ENCODE measurements around the gene HDHD5. TPM values are rescaled to one million over a fixed set of nuclear protein-coding genes. Genes with fewer than 3 reads are reported as not detected.
"Not testable (repeated sequence)": the region's sequence is repeated elsewhere in the genome, so short reads cannot be mapped to it uniquely, and the experiment has no call there.

The HDHD5 gene
- total RNA-seq, 1 donor from 2014 or later = 52.6 TPM

- Histone ChIP-seq H3K4me1 (peaks cover 75% of the 10 kb centered on the region), H3K9me3 (replicated peaks) (no peaks in the 10 kb centered on the region), H3K27ac (replicated peaks) (no peak overlapping the region), H3K27me3 (ENCODE audit: low read depth) (no peaks in the 10 kb centered on the region), H3K36me3 (no peaks in the 10 kb centered on the region), H3K4me3 (no peak overlapping the region)
- DNase-seq = no peak
- no peak for TF ChIP-seq CTCF (IDR thresholded peaks at IDR 0.05; ENCODE audit: borderline replicate concordance)
- intact Hi-C loops (cut with micrococcal nuclease) = no loop called here
Measured at GRCh38 chr22:17155941-17156340, 3.1 kb downstream of the HDHD5 start.

- TF ChIP-seq CTCF (IDR thresholded peaks at IDR 0.05; ENCODE audit: borderline replicate concordance) = no peak
- H3K27me3 ChIP-seq (ENCODE audit: low read depth) = no peaks in the 10 kb centered on the region
- H3K4me1 ChIP-seq = peaks cover 71% of the 10 kb centered on the region
- no peak for DNase-seq
- intact Hi-C loops (cut with micrococcal nuclease) = no loop called here
- no peak overlapping the region for H3K4me3 ChIP-seq
- H3K27ac ChIP-seq (replicated peaks) = no peak overlapping the region
- H3K9me3 ChIP-seq (replicated peaks) = no peaks in the 10 kb centered on the region
- H3K36me3 ChIP-seq = peaks cover 13% of the 10 kb centered on the region
Measured at GRCh38 chr22:17152971-17153370, 6.1 kb downstream of the HDHD5 start.

DNA sequence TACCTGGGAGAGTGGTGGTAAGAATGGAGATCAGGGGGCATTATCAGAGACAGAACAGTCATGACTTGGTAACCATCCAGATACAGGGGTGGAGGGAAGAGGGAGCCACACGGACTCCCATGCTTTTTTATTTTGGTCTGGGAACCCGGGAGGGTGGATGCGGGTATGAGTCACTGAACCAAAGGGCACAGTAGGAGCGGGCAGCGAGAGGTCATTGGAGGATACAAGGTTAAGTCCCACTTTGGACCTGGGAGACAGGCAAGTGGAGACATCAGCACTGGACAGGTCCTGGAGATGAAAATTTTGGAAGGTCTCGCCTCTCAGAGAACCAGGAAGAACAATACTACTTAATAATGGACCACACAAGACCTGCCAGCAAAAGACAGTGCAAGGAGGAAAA is 6.7 kb downstream of the HDHD5 start:
- no peak for TF ChIP-seq CTCF (IDR thresholded peaks at IDR 0.05; ENCODE audit: borderline replicate concordance)
- Histone ChIP-seq H3K27me3 (ENCODE audit: low read depth) (no peaks in the 10 kb centered on the region), H3K4me1 (peaks cover 65% of the 10 kb centered on the region), H3K9me3 (replicated peaks) (no peaks in the 10 kb centered on the region), H3K4me3 (no peak overlapping the region), H3K27ac (replicated peaks) (no peak overlapping the region), H3K36me3 (peaks cover 19% of the 10 kb centered on the region)
- DNase-seq = no peak
- intact Hi-C loops (cut with micrococcal nuclease) = no loop called here

GRCh38 chr22:17149076-17149815 is 9.8 kb downstream of the HDHD5 start:
- DNase-seq = no peak
- TF ChIP-seq CTCF (IDR thresholded peaks at IDR 0.05; ENCODE audit: borderline replicate concordance) = no peak
- H3K36me3 ChIP-seq = peaks cover 33% of the 10 kb centered on the region
- no peaks in the 10 kb centered on the region for H3K27me3 ChIP-seq (ENCODE audit: low read depth)
- H3K4me3 ChIP-seq = no peak overlapping the region
- intact Hi-C loops (cut with micrococcal nuclease) = loop anchor here (10.0 kb wide), 1 partner anchor 54 kb away; no protein-coding TSS in a partner anchor
- no peak overlapping the region for H3K27ac ChIP-seq (replicated peaks)
- peaks cover 44% of the 10 kb centered on the region for H3K4me1 ChIP-seq
- H3K9me3 ChIP-seq (replicated peaks) = no peaks in the 10 kb centered on the region

GRCh38 chr22:17147458-17147857 is 11.6 kb downstream of the HDHD5 start:
- not testable (repeated sequence) for H3K9me3 ChIP-seq (replicated peaks); H3K27me3 ChIP-seq (ENCODE audit: low read depth); H3K27ac ChIP-seq (replicated peaks); DNase-seq; H3K4me3 ChIP-seq
- peaks cover 30% of the 10 kb centered on the region for H3K4me1 ChIP-seq
- peaks cover 51% of the 10 kb centered on the region for H3K36me3 ChIP-seq
- intact Hi-C loops (cut with micrococcal nuclease) = loop anchor here (10.0 kb wide), 1 partner anchor 53 kb away; no protein-coding TSS in a partner anchor

- H3K4me3 ChIP-seq = no peak overlapping the region
- peaks cover 71% of the 10 kb centered on the region for H3K36me3 ChIP-seq
- no peak overlapping the region for H3K27ac ChIP-seq (replicated peaks)
- TF ChIP-seq CTCF (IDR thresholded peaks at IDR 0.05; ENCODE audit: borderline replicate concordance) = no peak
- intact Hi-C loops (cut with micrococcal nuclease) = loop anchor here (10.0 kb wide), 1 partner anchor 50 kb away; no protein-coding TSS in a partner anchor
- H3K4me1 ChIP-seq = peaks cover 34% of the 10 kb centered on the region
- H3K27me3 ChIP-seq (ENCODE audit: low read depth) = no peaks in the 10 kb centered on the region
- no peak for DNase-seq
- no peaks in the 10 kb centered on the region for H3K9me3 ChIP-seq (replicated peaks)
Measured at GRCh38 chr22:17145021-17145680, 13.9 kb downstream of the HDHD5 start.
